GM06990 (cell line): ENCODE results near the gene ZNF532.
A peak's percentile ranks its signal among the peaks of the same experiment; 100 is the strongest.

ENCODE experiments used
- DNase-seq: peaks from one replicate; pipeline ENCODE4 v3.0.0-alpha.2; 2011; ENCODE audit not compliant: insufficient read length; ENCODE audit errors: extremely low read depth
- H3K27me3 ChIP-seq: replicated peaks from 2 replicates; pipeline ENCODE4 v1.6.0; 2011; ENCODE audit warnings: low read length; ENCODE audit not compliant: control insufficient read depth, insufficient read depth
- H3K36me3 ChIP-seq: 2 replicates; pipeline ENCODE4 v1.5.1; 2011; ENCODE audit warnings: low read length; ENCODE audit not compliant: control insufficient read depth, insufficient read depth
- H3K4me3 ChIP-seq: replicated peaks from 2 replicates; pipeline ENCODE4 v1.5.1; 2011; ENCODE audit warnings: low read depth, mild to moderate bottlenecking, control low read depth, low read length
- TF ChIP-seq, protein P1 (sequence below): IDR thresholded peaks from 2 replicates; pipeline ENCODE4 v1.5.1; 2011; ENCODE audit warnings: low read length, control low read depth, mild to moderate bottlenecking, inconsistent platforms; ENCODE audit not compliant: insufficient read depth, poor library complexity, severe bottlenecking

Gene ZNF532

DNA sequence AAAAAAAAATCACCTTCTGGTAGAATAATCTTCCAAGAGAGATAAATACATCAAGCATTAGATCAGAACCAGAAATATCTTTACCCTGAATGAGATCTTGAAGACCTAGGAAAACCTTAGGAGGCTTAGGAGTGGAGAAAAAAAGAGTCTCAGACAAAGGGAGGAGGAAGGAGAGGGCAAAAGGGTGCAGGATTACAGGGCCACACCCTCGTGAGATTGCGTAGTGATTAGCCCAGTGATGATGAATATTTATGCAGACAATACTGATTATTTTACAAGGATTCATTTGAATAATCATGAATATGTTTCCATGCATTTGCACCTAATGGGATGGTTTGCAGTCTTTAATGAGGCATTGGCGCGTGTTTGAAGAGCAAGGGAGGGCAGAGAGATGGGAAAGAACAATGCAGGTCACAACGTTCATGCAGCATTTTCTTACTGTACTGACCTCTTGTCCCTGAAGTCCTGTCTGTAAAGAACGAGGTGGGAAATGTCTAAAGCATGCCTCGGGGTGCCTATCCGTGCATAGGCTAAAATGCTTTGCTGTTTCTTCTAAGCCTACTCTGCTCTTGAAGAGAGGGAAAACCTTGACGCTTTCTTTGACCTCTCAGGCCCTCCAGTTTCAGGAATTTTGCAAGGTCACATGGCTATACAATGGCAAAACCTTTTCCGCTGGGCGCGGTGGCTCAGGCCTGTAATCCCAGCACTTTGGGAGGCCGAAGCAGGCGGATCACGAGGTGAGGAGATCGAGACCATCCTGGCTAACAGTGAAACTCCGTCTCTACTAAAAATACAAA, 18.6 kb upstream of the ZNF532 start:
- TF ChIP-seq, protein P1, sequence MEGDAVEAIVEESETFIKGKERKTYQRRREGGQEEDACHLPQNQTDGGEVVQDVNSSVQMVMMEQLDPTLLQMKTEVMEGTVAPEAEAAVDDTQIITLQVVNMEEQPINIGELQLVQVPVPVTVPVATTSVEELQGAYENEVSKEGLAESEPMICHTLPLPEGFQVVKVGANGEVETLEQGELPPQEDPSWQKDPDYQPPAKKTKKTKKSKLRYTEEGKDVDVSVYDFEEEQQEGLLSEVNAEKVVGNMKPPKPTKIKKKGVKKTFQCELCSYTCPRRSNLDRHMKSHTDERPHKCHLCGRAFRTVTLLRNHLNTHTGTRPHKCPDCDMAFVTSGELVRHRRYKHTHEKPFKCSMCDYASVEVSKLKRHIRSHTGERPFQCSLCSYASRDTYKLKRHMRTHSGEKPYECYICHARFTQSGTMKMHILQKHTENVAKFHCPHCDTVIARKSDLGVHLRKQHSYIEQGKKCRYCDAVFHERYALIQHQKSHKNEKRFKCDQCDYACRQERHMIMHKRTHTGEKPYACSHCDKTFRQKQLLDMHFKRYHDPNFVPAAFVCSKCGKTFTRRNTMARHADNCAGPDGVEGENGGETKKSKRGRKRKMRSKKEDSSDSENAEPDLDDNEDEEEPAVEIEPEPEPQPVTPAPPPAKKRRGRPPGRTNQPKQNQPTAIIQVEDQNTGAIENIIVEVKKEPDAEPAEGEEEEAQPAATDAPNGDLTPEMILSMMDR, result no peak
- Histone ChIP-seq H3K36me3 (no peaks in the 10 kb centered on the region), H3K27me3 (peaks cover 2% of the 10 kb centered on the region; the same call in 1 of the 2 replicates), H3K4me3 (no peak overlapping the region)
- no peak for DNase-seq

DNA sequence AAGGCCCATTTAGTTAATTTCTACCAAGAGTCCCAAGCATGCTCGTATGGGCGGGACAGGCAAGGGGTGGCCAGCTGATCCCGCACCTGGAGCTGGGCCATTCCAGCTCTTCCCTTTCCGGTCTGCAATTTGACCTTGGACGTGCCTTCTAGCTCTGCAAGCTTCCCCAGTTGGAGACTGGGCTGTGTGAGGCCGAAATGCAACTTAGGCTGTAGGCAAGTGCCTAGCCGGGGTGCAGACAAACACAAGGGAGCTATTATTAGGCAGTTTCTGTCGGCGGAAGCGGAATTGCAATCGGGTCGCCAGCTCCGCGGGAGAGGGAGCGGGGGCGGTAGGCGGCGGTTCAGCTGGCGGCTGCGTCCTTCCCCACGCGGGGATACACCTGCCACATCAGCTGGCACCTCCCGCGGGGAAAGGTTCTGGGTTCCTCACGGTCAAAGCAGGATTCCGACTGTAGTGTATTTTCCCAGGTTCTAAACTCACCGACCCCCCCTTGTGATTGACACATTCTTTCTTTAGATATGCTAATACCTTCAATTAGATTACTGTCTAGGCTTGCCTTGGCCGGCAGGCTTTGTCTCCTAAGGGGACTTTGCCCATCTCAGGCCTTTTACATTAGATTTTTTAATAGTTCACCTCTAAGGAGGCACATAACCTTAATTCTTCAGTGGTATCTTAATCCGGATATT, 17.1 kb upstream of the ZNF532 start:
- peak overlapping the region; percentile 41 for H3K4me3 ChIP-seq
- H3K36me3 ChIP-seq, result no peaks in the 10 kb centered on the region
- peak; percentile 63 for DNase-seq
- TF ChIP-seq, protein P1, result no peak
- peaks cover 2% of the 10 kb centered on the region; the same call in 1 of the 2 replicates for H3K27me3 ChIP-seq

DNA sequence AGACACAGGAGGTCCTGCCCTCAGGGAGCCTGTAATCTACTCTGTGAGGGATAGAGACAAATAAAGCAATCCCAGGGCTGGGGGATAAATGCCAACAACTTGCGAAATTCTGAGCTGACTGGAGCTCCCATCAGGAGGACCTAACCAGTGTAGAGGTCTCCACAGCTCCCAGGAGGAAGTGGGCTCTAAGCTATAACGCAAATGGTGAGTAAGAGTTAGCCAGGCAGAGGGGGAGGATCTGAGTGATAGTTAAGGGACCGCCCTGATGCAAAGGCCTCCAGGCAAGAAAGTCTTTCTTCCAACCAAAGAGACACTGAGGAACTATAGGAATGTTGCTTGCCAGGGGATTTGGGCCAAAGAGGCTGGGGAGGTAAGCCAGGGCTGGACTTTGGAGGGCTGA, 16.0 kb upstream of the ZNF532 start:
- Histone ChIP-seq H3K4me3 (no peak overlapping the region), H3K36me3 (no peaks in the 10 kb centered on the region), H3K27me3 (peaks cover 2% of the 10 kb centered on the region; the same call in 1 of the 2 replicates)
- TF ChIP-seq, protein P1, result no peak
- DNase-seq, result no peak

DNA sequence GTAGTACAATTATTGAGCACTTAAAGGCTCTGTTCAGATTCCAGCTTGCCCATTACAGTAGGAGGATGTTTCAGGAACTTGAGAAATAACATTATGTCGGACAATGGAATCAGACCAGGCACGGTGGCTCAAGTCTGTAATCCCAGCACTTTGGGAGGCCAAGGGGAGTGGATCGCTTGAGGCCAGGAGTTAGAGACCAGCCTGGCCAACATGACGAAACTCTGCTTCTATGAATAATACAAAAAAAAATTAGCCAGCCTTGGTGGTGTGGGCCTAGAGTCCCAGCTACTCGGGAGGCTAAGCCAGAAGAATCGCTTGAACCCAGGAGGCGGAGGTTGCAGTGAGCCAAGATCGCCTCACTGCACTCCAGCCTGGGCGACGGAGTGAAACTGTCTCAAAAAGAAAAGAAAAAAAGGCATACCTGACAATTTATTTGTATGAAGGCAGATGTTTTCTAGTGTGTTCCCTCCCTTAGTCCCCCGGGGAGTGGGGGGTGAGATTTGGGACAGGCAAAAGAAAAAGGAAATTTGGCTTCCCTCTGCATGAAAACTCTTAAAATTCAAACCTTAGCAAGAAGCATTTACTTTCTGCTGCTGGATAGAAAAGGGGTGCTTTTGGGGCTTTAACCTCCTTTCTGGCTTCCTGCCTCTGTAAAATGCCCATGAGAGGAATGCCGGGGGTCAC, 13.7 kb upstream of the ZNF532 start:
- TF ChIP-seq, protein P1, result no peak
- H3K27me3 ChIP-seq, result peaks cover 2% of the 10 kb centered on the region; the same call in 1 of the 2 replicates
- H3K4me3 ChIP-seq, result no peak overlapping the region
- DNase-seq, result no peak
- H3K36me3 ChIP-seq, result no peaks in the 10 kb centered on the region

DNA sequence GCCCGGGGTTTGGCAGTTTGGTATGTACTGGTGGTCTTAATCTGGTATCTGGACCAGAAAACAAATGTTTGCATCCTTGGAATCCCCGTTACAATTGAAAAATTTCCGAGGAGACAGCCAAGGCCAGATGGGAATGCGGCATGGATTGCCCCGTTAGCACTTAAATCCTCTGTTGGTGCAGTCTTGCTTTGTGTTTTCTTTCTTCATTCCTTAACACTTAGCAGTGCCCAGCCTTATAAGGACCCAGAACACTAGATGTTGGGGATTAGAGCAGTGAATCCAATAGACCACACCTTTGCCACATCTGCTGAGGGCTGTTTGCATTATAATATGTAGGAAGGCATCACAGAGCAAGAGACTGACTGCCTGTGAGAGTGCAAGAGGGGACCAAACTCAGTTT, 12.8 kb upstream of the ZNF532 start:
- TF ChIP-seq, protein P1, result no peak
- no peak for DNase-seq
- no peaks in the 10 kb centered on the region for H3K36me3 ChIP-seq
- H3K27me3 ChIP-seq, result no peaks in the 10 kb centered on the region
- H3K4me3 ChIP-seq, result no peak overlapping the region
